ENCODE data around the gene PPP1R3F.
A peak's percentile ranks its signal among the peaks of the same experiment; 100 is the strongest.

PPP1R3F gene

DNA sequence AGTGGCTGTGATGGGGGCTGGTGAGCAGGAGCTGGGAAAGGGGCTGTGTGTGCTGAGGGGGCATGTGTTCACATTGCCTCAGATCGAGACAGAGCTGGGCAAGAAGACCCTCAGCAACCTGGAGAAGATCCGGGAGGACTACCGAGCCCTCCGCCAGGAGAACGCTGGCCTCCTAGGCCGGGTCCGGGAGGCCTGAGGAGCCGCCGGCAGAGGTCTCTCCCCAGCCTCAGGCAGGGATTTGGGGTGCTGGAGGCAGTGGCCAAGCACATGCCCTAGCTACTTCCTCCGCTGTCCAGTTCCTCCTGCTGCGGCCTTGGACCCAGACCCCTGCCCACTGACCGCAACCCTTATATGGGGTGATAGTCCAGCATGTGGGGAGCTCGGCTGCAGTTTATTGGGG lies 19.5 kb upstream of the PPP1R3F start:
- no peak for DNase-seq

DNA sequence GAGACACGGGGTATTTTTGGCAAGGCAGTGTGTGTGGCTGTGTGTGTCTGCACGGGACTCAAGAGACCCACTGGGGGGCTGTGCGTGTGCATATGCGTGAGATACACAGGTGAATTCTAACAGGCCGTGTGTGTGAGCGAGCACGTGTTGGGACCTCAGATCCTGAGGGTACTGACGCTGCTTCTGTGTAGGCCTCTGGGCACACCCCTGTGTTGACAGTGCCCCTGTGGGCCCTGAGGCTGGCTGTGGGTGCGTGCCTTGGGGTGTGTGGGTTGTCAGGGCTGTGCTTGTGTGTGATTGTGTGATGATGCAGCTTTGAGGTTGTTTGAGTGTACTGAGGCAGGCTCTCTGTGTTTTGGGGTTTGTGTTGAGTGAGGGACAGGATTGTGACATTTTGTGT lies 19.0 kb upstream of the PPP1R3F start:
- DNase-seq: no peak

DNA sequence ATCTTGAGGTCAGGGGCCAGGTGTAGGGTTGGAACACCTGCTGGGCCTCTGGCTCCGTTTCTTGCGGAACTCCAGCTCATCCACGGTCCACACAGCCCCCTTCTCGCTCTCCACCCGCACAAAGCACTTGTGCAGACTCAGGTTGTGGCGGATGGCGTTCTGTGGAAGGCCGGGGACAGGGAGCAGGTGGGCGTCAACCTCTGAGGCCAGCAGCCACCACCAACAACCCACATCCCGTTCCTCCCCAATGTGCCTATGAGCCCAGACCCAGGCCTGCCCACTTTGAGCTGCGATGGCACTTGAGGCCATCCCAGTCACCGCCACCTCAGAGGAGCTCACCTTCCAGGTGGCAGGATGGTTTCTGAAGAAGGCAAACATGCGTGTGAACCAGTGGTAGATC lies 18.3 kb upstream of the PPP1R3F start:
- DNase-seq: no peak

DNA sequence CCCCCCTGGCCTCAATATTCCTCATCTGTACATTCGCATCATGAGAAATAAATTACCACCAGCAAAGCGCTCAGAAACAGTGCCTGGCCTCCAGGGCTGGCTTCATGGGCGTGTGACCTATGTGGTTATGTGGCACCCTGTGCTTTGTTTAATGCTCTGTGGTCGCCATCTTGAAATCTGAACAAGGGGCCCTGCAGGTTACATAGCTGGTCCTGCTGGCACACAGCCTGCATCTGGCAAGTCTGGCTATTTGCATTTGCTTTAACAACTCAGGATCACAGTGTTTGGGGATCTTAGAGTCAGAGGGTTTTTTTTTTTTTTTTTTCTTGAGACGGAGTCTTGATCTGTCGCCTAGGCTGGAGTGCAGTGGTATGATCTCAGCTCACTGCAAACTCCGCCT lies 15.0 kb upstream of the PPP1R3F start:
- DNase-seq: no peak

DNA sequence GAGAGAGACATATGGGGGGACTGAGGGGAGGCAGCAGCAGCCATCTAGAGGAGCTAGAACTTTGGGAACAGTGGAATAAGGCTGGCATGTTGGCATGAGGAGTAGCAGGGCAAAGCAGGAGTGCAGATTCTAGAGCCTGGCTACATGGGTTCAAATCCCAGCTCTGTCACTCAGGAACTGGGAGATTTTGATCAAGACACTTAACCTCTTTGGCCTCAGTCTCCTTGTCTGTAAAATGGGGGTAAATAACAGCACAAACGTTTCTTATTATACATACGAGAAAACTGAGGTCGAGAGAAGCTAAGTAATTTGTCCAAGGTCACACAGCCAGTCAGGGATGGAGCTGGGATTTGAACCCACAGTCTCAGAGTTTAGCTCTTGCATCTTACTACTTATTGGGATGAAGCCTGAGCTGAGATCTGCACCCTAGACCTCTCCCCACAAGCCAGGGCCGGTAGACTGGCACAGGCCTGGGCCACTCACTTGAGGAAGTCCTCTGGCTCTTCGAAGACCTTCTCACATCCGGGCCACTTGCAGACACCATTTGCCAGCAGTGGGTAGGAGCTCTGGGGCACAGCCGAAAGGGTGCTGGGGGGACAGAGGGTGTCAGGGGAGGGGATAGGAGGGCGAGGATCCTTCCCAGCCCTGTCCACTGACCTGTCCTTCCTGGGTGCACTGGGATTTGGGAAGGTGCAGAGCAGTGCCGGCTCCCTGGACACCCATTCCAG lies 13.2 kb upstream of the PPP1R3F start:
- no peak for DNase-seq

DNA sequence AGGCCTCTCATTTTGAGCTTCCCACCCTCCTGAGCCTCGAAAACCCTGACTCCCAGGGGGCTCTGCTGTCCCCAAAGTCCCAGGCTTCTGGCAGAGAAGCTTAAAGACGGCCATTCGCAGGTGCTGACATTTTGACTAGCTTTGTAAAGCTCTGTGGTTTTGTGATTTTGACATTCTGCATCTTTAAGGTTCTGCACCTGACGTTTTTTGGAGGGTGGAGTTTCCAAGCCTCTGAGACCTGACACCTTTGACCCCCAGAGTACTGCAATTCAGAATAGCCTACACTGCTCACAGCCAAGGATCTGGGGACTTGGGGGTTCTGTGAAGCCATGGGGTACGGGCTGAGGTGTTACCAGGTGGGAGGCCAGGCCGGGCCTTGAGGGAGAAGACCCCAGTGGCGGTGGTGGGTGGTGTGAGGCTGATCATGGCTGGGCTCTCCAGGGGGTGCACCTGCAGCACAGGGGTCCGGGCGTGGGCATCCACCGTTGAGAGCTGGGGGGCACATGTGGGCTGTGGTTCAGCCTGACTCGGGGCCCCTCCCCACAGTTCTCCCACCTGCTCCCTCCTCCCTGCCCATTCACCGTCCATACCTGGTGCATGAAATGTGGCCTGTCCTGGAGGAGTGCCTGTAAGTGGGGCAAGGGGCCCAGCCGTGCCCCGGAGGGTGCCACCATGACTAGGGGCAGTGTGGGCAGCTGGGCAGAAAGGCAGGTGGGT lies 12.4 kb upstream of the PPP1R3F start:
- DNase-seq: no peak

DNA sequence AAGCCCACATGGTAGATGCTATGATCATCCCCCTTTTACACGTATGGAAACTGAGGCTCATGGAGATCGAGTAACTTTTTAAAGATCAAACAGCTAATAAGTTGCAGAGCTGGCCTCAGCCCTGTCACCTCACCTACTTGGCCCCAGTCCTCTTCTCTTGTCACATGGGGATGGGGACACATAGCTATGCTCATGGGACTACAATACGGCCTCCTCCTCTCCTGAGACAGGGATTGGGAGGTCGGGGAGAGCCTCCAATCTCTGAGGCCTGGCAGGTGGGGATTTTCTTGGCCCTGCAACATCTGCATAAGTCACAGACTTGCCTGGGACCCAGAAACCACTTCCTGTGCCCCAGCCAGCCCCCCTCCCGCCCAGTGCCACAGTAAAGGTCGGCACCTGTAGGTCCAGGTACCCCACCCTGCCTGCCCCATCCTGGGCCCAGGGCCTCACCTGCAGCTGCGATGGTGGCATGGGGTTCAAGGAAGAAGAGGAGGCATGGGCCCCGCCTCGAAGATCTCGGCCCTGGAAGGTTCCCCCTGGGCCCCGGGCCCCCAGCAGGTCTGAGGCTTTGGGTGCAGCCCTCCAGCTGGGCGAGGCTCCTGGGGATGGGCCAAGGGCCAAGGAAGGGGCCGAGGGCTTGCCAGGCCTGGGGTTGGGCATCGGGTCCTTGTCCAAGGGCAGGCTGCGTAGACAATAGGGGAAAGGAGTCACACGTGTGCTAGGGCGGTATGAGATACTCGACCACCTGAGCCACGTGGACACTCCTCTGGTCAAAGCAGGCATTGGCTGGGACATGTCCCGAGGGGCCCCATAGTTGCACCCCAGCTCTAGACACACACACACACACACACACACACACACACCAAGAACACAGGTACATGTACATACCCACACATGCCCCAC lies 11.5 kb upstream of the PPP1R3F start:
- DNase-seq: no peak

DNA sequence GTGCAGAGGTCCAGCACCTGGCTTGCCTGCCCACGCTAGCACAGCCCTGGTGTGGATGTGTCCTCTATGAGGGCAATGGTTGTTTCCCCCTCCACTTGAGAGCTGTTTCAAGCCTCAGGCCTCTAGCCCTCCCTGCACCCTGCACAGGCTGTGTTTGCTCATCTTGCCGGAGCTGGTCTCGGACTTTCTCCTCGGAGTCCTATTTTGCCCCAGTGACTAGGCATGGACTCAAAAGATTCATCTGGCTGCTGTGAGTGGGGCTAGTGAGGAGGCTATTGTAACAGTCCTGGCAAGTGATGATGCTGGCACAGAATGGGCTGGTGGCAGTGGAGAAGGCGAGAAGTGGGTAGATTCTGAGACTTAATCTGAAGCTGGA lies 10.9 kb upstream of the PPP1R3F start:
- DNase-seq: no peak

DNA sequence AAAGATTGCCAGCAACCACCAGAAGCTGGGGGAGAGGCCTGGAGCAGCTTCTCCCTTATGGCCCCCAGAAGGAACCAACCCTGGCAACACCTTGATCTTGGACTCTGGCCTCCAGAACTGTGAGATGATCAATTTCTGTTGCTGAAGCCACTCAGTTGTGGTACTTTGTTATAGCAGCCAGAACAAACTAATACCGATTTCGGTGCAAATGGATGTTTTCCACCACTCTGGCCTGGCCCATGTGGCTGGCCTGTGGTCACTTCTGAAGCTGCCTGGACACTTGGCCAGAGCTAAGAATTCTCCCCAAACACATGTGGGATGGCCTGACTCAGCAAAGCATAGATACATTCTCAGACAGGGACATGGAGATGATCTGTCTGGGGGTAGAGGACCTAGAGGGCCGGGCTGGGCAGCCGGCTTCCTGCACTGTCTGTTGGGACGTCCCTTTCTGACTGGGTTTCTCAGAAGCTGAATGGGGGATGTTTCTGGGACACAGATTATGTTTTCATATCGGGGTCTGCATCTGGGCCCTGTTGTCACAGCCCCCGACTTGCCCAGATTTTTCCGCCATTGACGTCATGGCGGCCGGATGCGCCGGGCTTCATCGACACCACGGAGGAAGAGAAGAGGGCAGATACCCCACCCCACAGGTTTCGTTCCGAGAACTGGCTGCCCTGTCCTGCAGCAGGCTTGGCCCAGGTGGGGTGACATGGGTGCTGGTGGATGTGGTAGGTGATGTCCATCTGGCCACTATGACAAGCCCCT lies 9.2 kb upstream of the PPP1R3F start:
- no peak for DNase-seq

DNA sequence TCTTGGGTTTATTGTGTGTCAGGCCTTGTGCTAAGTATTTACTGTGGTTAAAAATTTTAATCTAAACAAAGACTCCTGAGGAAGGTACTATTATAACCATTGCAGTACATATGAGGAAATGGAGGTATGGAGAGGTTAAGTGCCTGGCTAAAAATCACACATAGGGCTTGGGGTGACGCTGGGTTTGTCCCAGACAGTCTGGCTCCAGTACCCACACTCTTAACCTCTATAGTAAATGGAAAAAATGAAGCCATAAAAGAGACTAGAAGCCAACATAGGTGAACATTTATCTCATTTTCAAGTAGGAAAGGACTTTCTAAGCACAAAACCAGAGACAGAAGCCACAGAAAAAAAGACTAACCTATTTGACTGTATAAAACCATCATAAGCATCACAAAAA lies 7.0 kb upstream of the PPP1R3F start:
- no peak for DNase-seq

DNA sequence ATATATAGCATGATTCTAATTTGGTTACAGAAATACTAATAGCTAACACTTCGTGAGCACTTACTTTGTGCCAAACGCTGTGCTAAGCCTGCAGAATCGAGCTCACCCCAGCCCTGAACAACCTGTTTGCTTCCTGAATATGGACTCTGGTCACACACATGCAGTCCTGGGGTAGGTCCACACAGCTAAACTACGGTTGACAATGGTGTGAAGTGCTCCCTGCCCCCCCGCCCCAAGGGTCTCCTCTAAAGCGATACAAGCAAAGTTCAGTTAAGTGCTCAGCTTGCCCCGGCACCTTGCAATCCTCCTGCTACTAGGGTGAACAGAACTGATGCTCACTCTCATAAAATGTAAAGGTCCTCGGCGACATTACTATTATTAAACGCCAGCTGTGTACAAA lies 6.0 kb upstream of the PPP1R3F start:
- no peak for DNase-seq

DNA sequence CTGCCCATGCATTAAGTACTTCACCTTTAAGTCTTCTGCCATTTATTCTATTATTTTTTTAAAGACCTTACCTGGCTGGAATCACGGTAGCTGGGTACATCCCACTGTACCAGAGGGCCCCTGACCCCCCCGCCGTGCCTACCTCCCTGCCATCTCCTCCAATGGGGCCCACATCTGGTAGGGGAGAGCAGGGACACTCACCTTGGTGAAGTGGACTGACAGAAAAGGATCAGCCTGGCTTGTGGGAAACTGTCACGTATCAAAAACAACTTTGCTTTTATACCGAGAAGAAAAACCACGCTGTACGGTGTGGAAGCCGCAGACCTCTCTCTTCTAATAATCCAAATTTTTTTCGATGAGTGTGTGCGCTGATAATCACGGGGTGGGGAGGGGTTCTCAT lies 5.1 kb upstream of the PPP1R3F start, which contains the start of gene FOXP3:
TSS of gene FOXP3 (minus strand) at position 251 of the 400 bp plus-strand sequence. CDS start 6,205 bp downstream, outside the sequence.
- DNase-seq: no peak

DNA sequence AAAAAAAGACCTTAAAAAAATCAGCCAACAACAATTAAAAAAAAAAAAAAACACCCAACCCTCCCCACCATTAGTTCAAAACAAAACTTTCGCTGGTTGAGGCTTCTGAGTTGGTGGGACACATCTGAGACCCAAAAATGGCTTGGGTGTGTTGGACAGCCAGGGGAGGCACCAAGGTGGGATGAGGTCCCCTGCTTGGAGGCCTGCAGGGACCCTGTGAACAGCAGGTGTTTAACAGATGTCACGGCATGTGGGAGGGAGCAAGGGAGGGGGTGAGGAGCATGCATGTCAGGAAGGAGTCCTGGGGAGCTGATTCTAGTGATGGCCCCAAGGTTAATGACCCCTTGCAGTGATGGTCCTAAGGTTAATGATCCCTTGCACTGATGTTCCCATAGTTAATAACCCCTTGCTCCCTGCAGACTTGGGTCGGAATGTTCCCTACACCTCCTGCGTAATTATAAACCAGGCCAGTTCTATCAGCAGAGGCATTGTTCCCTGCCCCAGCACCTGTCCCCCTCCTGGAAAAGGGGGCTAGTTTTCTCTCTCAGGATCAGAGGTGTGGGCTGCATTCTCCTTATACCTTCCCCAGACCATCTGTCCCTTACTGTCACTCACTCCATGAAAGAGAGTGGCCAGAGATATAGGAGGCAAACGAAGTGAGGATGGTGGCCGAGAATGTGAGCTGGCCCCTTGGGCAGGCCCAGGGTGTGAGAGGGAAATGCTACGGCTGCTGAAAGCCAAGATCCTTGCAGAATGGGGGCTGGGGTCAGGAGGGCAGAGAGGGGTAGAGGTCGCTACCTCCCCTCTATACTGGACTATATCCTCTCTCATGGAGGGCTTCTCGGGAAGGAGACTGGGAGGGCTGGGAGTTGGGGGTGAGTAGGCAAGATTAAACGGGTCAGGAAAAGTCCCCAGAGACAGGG lies 2.8 kb upstream of the PPP1R3F start:
- no peak for DNase-seq

DNA sequence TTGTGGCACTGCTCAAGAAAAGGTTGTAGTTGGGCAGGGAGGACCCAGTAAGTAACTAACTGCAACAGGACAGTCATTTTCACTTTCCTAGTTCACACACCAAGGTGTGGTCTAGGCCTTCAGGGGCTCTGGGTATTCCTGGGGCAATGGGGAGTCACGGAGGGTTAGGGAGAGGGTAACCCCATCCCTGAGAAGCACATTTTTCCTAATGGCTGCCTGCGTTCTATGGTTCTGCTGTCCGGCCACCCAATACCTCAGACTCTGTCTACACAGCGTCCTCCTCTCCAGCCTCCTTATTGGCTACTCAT lies 937 bp upstream of the PPP1R3F start:
- no peak for DNase-seq

DNA sequence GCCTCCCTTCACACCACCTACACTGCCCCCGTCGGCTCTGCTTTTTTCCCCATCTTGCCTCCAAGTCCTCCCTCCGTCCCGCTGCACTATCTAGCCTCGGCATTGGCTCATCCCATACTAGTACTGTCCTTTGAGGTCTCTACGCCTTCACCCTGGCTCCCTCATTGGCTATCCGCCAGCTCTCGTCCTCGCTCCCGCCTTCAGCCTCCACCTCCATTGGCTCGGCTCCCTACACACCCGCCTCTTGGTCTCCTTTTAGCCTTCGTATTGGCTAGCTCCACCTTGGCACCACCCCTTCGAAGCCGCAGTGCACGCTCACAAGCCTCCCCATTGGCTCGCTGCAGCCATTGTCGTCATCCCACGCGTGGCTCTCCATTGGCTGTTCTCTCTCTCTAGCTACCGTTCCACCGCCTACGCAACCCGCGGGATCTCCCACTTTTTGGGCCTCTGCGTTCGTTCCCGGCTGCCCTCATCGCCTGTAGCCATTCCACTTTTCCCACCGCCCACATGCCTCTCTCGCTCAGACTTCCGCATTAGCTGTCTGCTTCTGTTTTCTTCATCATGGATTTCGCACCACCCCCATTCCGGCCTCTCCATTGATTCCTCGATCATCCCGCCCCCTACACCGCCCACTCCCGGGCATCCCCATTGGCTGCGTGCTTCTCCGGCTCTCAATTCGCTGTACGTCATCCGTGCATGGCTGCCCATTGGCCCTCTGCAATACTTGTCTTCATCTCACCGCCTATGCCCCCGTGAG lies 405 bp upstream of the PPP1R3F start:
- DNase-seq: peak; percentile 98

DNA sequence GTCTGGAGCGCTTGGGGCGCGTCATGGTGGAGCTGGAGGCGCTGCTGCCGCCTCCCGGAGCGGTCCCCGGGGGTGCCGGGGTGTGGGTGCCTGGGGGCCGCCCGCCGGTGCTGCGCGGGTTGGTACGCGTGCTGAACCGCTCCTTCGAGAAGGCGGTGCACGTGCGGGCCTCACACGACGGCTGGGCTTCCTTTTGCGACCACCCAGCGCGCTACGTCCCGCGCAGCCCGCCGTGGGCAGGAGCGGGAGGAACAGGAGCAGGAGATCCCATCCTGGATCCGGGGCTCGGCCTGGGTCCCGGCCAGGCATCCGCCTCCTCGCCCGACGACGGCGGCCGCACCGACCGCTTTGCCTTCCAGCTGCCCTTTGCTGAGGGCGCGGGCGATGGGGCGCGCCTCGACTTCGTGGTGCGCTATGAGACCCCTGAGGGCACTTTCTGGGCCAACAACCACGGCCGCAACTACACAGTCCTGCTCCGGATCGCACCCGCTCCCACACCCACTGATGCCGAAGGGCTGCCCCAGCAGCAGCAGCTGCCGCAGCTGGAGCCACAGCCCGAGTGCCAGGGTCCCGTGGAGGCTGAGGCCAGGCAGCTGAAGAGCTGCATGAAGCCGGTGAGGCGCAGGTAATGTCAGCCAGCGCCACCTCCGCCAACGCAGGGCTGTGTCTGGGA lies 792 bp downstream of the PPP1R3F start:
- peak; percentile 35 for DNase-seq

DNA sequence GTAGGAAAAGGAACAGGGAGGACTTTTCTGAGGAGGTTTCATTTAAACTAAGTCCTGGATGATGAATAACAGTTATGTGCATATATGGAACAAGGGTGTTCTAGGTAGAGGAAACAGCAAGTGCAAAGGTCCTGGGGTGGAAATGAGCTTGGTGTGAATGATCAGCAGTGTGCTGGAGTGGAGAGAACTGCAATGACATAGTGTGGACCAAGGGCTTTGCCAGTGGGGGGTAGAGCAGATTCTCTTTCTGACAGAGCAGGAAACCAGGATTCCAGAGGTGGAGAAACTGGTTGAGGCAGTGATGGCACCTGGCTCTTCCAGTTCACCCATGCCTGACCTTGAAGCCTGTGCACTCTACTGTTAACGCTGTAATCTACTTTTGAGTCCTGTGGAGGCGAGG lies 1.7 kb downstream of the PPP1R3F start:
- no peak for DNase-seq

DNA sequence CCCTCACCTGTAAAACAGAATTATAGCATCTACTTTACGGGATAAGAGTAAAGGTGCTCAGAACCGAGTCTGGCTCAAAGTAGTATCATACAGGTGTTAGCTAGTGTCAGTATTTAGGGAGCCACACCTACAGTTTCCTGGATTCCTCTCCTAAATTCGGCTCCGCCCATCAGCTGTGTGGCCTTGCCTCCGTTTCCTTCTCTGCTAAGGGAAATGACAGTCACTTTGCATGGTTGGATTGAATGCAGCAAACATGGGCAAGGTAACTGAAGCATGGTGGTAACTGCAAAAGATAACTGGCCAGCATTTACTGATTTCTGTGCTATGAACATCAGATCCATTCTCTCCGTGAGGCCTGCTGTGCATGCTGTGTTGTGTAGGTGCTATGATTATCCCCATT lies 2.8 kb downstream of the PPP1R3F start:
- DNase-seq: no peak

DNA sequence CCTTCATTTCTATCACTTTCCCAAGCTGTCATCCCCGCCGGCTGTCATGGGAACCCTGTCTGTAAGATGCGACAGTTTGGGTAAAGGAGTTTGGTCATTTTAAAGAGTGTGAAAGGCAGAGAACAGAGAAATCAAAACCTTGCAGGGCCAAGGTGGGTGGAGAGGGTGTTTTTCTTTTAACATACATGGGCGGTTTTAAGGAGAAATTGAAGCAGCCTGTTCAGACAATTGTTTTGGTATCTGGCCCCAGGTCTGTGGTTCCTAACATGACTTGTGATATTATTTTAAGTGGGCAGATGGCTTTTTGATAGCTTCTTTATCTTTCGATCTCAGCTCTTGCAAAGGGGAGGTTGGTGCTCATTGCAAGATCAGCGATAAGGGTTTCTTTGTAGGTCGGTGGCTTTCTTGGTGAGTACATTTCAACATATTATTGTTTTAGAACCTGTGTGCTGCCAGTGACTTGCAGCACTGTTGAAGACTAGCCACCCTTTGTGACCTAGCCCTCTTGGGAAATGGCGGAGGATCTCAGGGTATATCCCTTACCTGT lies 3.7 kb downstream of the PPP1R3F start:
- DNase-seq: no peak

DNA sequence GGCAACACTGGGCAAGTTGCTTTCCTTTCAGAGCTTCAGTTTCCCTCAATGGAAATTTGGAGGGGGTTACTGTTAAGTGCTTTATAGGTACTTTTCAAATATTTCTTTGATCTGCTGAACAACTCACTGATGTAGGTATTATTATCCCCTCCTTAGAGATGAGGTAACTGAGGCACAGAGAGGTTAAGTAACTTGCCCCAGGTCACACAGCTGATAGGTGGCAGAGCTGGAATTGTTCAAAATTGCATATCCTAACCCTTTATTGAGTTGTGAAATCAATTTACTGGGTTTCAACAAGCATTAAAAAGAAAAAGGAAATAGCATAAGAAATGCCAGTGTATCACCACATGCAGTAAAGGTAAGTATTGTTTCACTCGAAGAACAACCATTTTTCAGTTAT lies 6.6 kb downstream of the PPP1R3F start:
- no peak for DNase-seq

Measured in right hindlimb (tissue), 1 donor.